CD4-positive, alpha-beta T cell (primary cell): ENCODE measurements around the gene STAT5B. TPM values are rescaled to one million over a fixed set of nuclear protein-coding genes. Genes with fewer than 3 reads are reported as not detected.

Experiments
- ATAC-seq: fragments of 200-7000 bp; cut with Tn5 transposase; one replicate; pipeline ENCODE4 v1.10.0; 2022; ENCODE audit warnings: mild to moderate bottlenecking; ENCODE audit not compliant: poor library complexity
- CTCF ChIA-PET: fragments of 350-600 bp; sonication (Branson Sonifier 250); formaldehyde crosslinking; loops from one replicate; lab custom pipeline; 2021; ENCODE audit warnings: antibody characterized with exemption, inconsistent platforms; lab: Charles Lee
- POLR2A ChIA-PET: fragments of 350-600 bp; sonication (Branson Sonifier 250); formaldehyde crosslinking; loops from one replicate; lab custom pipeline; 2021; ENCODE audit warnings: antibody characterized with exemption, inconsistent platforms; lab: Charles Lee
- DNase-seq, 14 experiments: peaks; one replicate each; pipeline ENCODE4 v3.0.0-alpha.2; 2013 to 2020; ENCODE audit warnings: mixed read lengths in 2 of 14
- H3K27ac ChIP-seq, 2 donors: one replicate each; pipeline versions ENCODE4 v1.5.1 to v1.7.0; 2013; ENCODE audit warnings: low read length in 2 of 2, low read depth in 1 of 2, mild to moderate bottlenecking in 1 of 2
- H3K27me3 ChIP-seq, 2 experiments: 1 replicate in 1 of 2; 2 replicates in 1 of 2; pipeline versions ENCODE4 v1.6.1 to v1.7.0; 2013; ENCODE audit warnings: low read length in 2 of 2, control low read depth in 1 of 2, mild to moderate bottlenecking in 1 of 2, moderate library complexity in 1 of 2; ENCODE audit not compliant: insufficient read depth in 2 of 2, control insufficient read depth in 1 of 2
- H3K36me3 ChIP-seq: one replicate; pipeline ENCODE4 v1.6.1; 2013; ENCODE audit warnings: low read length, control low read depth; ENCODE audit not compliant: insufficient read depth
- H3K4me1 ChIP-seq: one replicate; pipeline ENCODE4 v1.6.1; 2013; ENCODE audit warnings: low read length, control low read depth; ENCODE audit not compliant: insufficient read depth
- H3K4me3 ChIP-seq: one replicate; pipeline ENCODE4 v1.5.1; 2013; ENCODE audit warnings: mild to moderate bottlenecking, low read length, moderate library complexity
- H3K9me3 ChIP-seq, 2 experiments: 1 replicate in 1 of 2; 2 replicates in 1 of 2; pipeline versions ENCODE4 v1.6.1 to v1.7.0; 2013; ENCODE audit warnings: low read length in 2 of 2, mild to moderate bottlenecking in 2 of 2, control low read depth in 1 of 2, moderate library complexity in 1 of 2; ENCODE audit not compliant: control insufficient read depth in 1 of 2, insufficient read depth in 1 of 2
- H3K27ac Mint-ChIP-seq: one replicate; pipeline ENCODE4 v1.8.0; 2020; ENCODE audit warnings: mixed read lengths
- H3K27me3 Mint-ChIP-seq: one replicate; pipeline ENCODE4 v1.8.0; 2021; ENCODE audit warnings: mixed read lengths
- H3K36me3 Mint-ChIP-seq: one replicate; pipeline ENCODE4 v1.8.0; 2021; ENCODE audit warnings: low read depth, mixed read lengths
- H3K4me1 Mint-ChIP-seq: one replicate; pipeline ENCODE4 v1.8.0; 2021; ENCODE audit warnings: low read depth, mixed read lengths
- H3K4me3 Mint-ChIP-seq: one replicate; pipeline ENCODE4 v1.8.0; 2020; ENCODE audit warnings: mild to moderate bottlenecking, mixed read lengths
- H3K9me3 Mint-ChIP-seq: one replicate; pipeline ENCODE4 v1.8.0; 2020; ENCODE audit warnings: mixed read lengths
- CTCF ChIP-seq: fragments of 200-600 bp; IDR thresholded peaks from one replicate; pipeline ENCODE4 v1.8.0; 2022; ENCODE audit warnings: antibody characterized with exemption, mild to moderate bottlenecking
- intact Hi-C, 2 experiments: fragments of 100-400 bp; cut with DNase I in 1 of 2; cut with micrococcal nuclease in 1 of 2; formaldehyde crosslinking; loops; one replicate each; pipeline versions ENCODE4 v1.15.1 to v1.9.0; 2023 to 2025; cut with DNase I, micrococcal nuclease
- total RNA-seq, 174 experiments: library from RNA in 2 of 174; stranded (reverse) in 2 of 174; gene quantifications; one replicate each; pipeline ENCODE4 v1.2.3 and lab custom pipeline; 2021 to 2026

Gene STAT5B
- total RNA-seq, 2 experiments from 2014 or later: 99.4 to 104 TPM

GRCh38 chr17:42312035-42312284, 35.8 kb upstream of the STAT5B start:
- Histone ChIP-seq H3K4me1 (peaks cover 71% of the 10 kb centered on the region), H3K9me3 (peaks cover 0 to 3% of the 10 kb centered on the region in 2 experiments), H3K36me3 (peaks cover 63% of the 10 kb centered on the region), H3K27ac (peak overlapping the region; percentile 41 to 64), H3K4me3 (peak overlapping the region; percentile 40), H3K27me3 (no peaks in the 10 kb centered on the region)
- DNase-seq: no peak
- Mint-ChIP-seq H3K27me3 (no peaks in the 10 kb centered on the region), H3K4me1 (peaks cover 77% of the 10 kb centered on the region), H3K4me3 (peak overlapping the region; percentile 71), H3K36me3 (peaks cover 76% of the 10 kb centered on the region), H3K27ac (peak overlapping the region; percentile 82), H3K9me3 (no peaks in the 10 kb centered on the region)
- intact Hi-C loops: no loop called here
- no peak for ATAC-seq
- CTCF ChIA-PET: interaction anchor here (0.7 to 15.7 kb wide), 19 partner anchors 10 to 215 kb away, joined by 3 to 187 read pairs (median 4); partner anchors contain the start of genes CAVIN1, GHDC, KCNH4 and STAT3
- no peak for TF ChIP-seq CTCF
- POLR2A ChIA-PET: interaction anchor here (0.6 to 9.3 kb wide), 18 partner anchors 11 to 295 kb away, joined by 3 to 75 read pairs (median 4); partner anchors contain the start of genes CAVIN1, DNAJC7, STAT3 and STAT5A

- ATAC-seq: no peak
Observed at GRCh38 chr17:42311240-42312034, 35.2 kb upstream of the STAT5B start.

GRCh38 chr17:42310787-42311215, 34.6 kb upstream of the STAT5B start:
- H3K4me1 ChIP-seq: peaks cover 74% of the 10 kb centered on the region
- ChIA-PET CTCF (interaction anchor here (5.1 to 15.7 kb wide), 2 partner anchors 13 to 95 kb away, joined by 53 to 187 read pairs; no protein-coding TSS in a partner anchor), POLR2A (interaction anchor here (2.9 to 9.3 kb wide), 3 partner anchors 22 to 78 kb away, joined by 10 to 75 read pairs (median 59); partner anchors contain the start of genes STAT3 and STAT5A)
- TF ChIP-seq CTCF: no peak
- peak overlapping the region in 1 of 2 donors; percentile 64 for H3K27ac ChIP-seq
- H3K4me3 Mint-ChIP-seq: peak overlapping the region; percentile 77
- DNase-seq (peak in 2 of 14 experiments; percentile 34 to 35), ATAC-seq (no peak)
- intact Hi-C loops: no loop called here
- peaks cover 79% of the 10 kb centered on the region for H3K36me3 Mint-ChIP-seq
- peaks cover 0 to 3% of the 10 kb centered on the region in 2 experiments for H3K9me3 ChIP-seq
- no peaks in the 10 kb centered on the region for H3K9me3 Mint-ChIP-seq
- H3K27me3 Mint-ChIP-seq: no peaks in the 10 kb centered on the region
- no peak overlapping the region for H3K4me3 ChIP-seq
- peaks cover 65% of the 10 kb centered on the region for H3K36me3 ChIP-seq
- H3K27me3 ChIP-seq: no peaks in the 10 kb centered on the region
- H3K4me1 Mint-ChIP-seq: peaks cover 74% of the 10 kb centered on the region
- H3K27ac Mint-ChIP-seq: peak overlapping the region; percentile 82

More at GRCh38 chr17:42311240-42312034, 35.2 kb upstream of the STAT5B start:
- Histone ChIP-seq H3K36me3 (peaks cover 60% of the 10 kb centered on the region), H3K4me1 (peaks cover 73% of the 10 kb centered on the region), H3K27me3 (no peaks in the 10 kb centered on the region), H3K9me3 (peaks cover 0 to 3% of the 10 kb centered on the region in 2 experiments), H3K4me3 (no peak overlapping the region), H3K27ac (peak overlapping the region; percentile 41 to 64)
- no peaks in the 10 kb centered on the region for H3K9me3 Mint-ChIP-seq
- TF ChIP-seq CTCF: no peak
- ChIA-PET POLR2A (interaction anchor here (0.7 to 9.3 kb wide), 15 partner anchors 11 to 294 kb away, joined by 3 to 75 read pairs (median 6); partner anchors contain the start of genes CAVIN1, DNAJC7, STAT3 and STAT5A), CTCF (interaction anchor here (1.0 to 15.7 kb wide), 14 partner anchors 10 to 216 kb away, joined by 3 to 187 read pairs (median 4); partner anchors contain the start of genes KCNH4, STAT3 and STAT5A)
- intact Hi-C loops: no loop called here
- H3K27ac Mint-ChIP-seq: peak overlapping the region; percentile 82
- peak overlapping the region; percentile 77 for H3K4me3 Mint-ChIP-seq
- H3K27me3 Mint-ChIP-seq: no peaks in the 10 kb centered on the region
- peak in 2 of 14 experiments; percentile 44 to 55 for DNase-seq
- peaks cover 71% of the 10 kb centered on the region for H3K4me1 Mint-ChIP-seq
- peaks cover 74% of the 10 kb centered on the region for H3K36me3 Mint-ChIP-seq
